ENCODE data around the gene ADARB1. TPM values are rescaled to one million over a fixed set of nuclear protein-coding genes. Genes with fewer than 3 reads are reported as not detected.

ADARB1 gene
- total and polyA plus RNA-seq, 2 of the 8 experiments (the other 6 are each of a cell fraction or from before 2014, with no cell fraction given): 4.7 to 14.9 TPM

GRCh38 chr21:45074818-45075595 lies 627 bp downstream of the ADARB1 start (continued):
- TF ChIP-seq ATF3 (IDR thresholded peaks at IDR 0.05; ENCODE audit: insufficient read depth, low read depth, low read length): no peak
- no peak for TF ChIP-seq NRF1 (IDR thresholded peaks at IDR 0.05; ENCODE audit: low read depth, low read length)
- no peak for TF ChIP-seq RFX5 (IDR thresholded peaks at IDR 0.05; ENCODE audit: borderline replicate concordance, low read depth, low read length)
- no peak for TF ChIP-seq SRF (IDR thresholded peaks at IDR 0.05; ENCODE audit: low read depth, low read length)
- no peak for TF ChIP-seq TAF7 (optimal IDR thresholded peaks at IDR 0.05; ENCODE audit: borderline replicate concordance, low read depth, low read length)
- TF ChIP-seq SAP30 (IDR thresholded peaks at IDR 0.05; ENCODE audit: insufficient read depth, insufficient replicate concordance, low read length): no peak
- 0 out of 2 replicates have a peak, but pooled peaks have one; percentile 16 for TF ChIP-seq KDM1A (IDR thresholded peaks at IDR 0.05; ENCODE audit: borderline replicate concordance, low read length)
- no peak for TF ChIP-seq E2F6 (IDR thresholded peaks at IDR 0.05)
- TF ChIP-seq CBX8 (IDR thresholded peaks at IDR 0.05; ENCODE audit: borderline replicate concordance, low read depth, low read length): no peak
- peak in 1 of 2 experiments; percentile 47; a peak in 1 of 4 replicates for TF ChIP-seq HDAC2 (IDR thresholded peaks at IDR 0.05; ENCODE audit: borderline replicate concordance in 1 of 2, low read depth in 2 of 2, low read length in 2 of 2)
- TF ChIP-seq SUZ12 (IDR thresholded peaks at IDR 0.05; ENCODE audit: low read length): peak; percentile 70
- TF ChIP-seq CBX5 (IDR thresholded peaks at IDR 0.05; ENCODE audit: low read depth, low read length): no peak
- TF ChIP-seq EZH2 (IDR thresholded peaks at IDR 0.05; ENCODE audit: low read depth, low read length, severe bottlenecking): peak; percentile 43
- no peak for TF ChIP-seq JUN (IDR thresholded peaks at IDR 0.05; ENCODE audit: low read depth, low read length)
- no peak for TF ChIP-seq KDM5A (IDR thresholded peaks at IDR 0.05; ENCODE audit: low read length)
- peak in 1 of 2 experiments; percentile 26; a peak in 1 of 4 replicates for TF ChIP-seq SIN3A (conservative IDR thresholded peaks at IDR 0.05 in 1 of 2, IDR thresholded peaks at IDR 0.05 in 1 of 2; ENCODE audit: low read depth in 1 of 2, low read length in 2 of 2)
- TF ChIP-seq CHD2 (IDR thresholded peaks at IDR 0.05; ENCODE audit: low read length): no peak
- no peak for TF ChIP-seq BRCA1 (IDR thresholded peaks at IDR 0.05; ENCODE audit: low read depth, low read length)
- no peak for TF ChIP-seq TEAD4 (IDR thresholded peaks at IDR 0.05; ENCODE audit: low read depth, low read length)
- no peak for TF ChIP-seq SIRT6 (IDR thresholded peaks at IDR 0.05; ENCODE audit: low read length)
- no peak for TF ChIP-seq TAF1 (IDR thresholded peaks at IDR 0.05; ENCODE audit: low read depth, low read length)
- no peak for TF ChIP-seq RXRA (IDR thresholded peaks at IDR 0.05; ENCODE audit: insufficient read depth, low read depth, low read length)

Measured in H1 (cell line).